HG03432 (cell line): Measurements from ENCODE around the gene SH3GL2.

Experiments used
- ATAC-seq: cut with Tn5 transposase; IDR thresholded peaks from one replicate; pipeline ENCODE4 v1.9.1; 2021; ENCODE audit warnings: mild to moderate bottlenecking, moderate library complexity; ENCODE audit not compliant: unreplicated experiment

Gene SH3GL2

GRCh38 chr9:17578911-17579793, at the start of gene SH3GL2:
SH3GL2 (plus strand) TSS chr9:17579066.
- peak; percentile 61 for ATAC-seq

- ATAC-seq: peak; percentile 91
Measured at GRCh38 chr9:17531642-17532254, 47.1 kb upstream of the SH3GL2 start.

GRCh38 chr9:17532461-17532860, 46.4 kb upstream of the SH3GL2 start:
- no peak for ATAC-seq

DNA sequence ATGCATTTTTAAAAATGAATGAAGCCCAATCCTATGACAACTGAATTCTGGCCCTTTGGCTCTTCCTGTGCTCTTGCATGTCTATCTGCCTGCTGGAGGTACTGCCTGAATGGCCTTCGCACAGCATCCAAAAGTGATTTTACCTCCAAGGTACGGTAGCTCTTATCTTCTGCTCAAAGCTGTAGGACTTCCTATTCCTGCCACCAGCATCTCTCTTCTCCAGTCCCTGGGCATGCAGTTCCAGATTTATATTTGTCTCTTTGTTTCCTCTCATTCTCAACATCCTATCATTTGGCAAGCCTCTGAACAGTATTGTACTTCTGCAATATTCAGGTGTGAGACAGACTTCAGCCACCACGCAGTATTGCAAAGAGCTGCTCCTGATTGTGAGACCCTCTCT, 43.7 kb upstream of the SH3GL2 start:
- no peak for ATAC-seq

DNA sequence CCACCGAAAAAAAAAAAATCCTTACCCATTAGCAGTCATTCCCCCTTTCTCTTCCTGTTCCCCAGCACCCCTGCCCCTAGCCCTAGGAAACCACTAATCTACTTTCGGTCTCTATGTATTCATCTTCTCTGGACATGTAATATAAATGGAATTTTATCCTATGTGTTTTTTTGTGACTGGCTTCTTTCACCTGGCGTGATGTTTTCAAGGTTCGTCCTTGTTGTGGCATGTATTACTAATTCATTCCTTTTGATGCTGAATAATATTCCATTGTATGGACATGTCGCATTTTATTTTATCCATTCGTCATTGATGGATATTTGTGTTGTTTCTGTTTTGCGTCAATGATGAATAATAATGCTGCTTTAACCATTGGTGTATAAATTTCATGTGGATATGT, 42.8 kb upstream of the SH3GL2 start:
- ATAC-seq: no peak

DNA sequence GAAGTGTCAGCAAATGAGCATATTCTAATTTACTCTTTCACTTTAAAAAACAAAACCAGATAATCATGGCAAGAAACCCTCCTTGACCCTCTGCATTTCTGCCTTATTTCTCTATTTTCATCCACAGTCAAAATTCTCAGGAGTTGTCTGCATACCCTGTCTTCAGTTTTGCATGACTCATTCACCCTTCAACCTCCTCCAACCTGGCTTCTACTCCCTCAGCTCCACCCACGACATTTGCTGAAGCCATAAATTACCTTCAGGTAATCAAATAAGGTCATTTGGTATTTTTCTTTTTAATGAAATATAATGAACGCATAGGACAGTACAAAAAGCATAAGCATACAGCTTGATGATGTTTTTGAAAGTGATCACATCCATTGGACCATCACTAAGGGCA, 27.8 kb upstream of the SH3GL2 start:
- ATAC-seq: no peak

GRCh38 chr9:17555362-17556054, 23.4 kb upstream of the SH3GL2 start:
- no peak for ATAC-seq

GRCh38 chr9:17556255-17556654, 22.6 kb upstream of the SH3GL2 start:
- no peak for ATAC-seq

DNA sequence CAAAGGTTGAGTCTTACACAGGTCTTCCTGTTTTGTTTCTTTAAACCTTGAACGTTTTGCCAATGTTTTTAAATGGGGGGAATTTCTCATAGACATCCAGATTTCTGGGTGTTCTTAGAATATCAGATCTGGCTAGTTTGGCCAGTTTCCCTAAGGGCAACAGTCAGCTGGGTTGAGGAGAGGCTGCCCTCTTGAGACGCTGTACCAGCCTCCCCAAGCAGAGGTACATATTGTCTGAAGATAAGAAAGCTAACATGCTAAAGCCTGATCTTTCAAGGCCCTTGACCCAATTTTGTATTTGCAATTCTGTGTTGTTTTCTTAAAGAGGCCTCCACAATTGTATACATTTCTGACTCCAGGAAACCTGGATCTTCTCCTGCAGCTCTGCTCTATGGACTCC, 21.9 kb upstream of the SH3GL2 start:
- no peak for ATAC-seq

GRCh38 chr9:17571825-17572224, 7.0 kb upstream of the SH3GL2 start:
- no peak for ATAC-seq

DNA sequence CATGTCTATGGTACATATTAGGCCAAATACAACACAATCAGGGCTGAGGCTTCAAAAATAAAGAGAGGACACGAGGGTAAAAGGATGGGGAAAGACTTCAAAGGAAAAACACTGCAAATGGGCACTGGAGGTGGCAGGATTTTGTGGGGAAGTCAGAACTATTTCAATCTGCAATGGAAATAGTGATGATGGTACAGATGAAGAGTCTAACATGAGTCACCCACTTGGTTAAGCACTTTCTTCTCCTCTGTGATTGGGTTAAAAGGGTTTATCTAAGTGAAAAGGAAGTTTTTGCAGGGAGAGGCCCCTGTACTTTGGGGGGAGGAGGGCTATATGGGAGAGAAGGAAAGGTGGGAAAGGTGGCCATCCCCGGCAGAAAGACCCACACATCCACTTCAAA, 4.5 kb upstream of the SH3GL2 start:
- ATAC-seq: no peak

GRCh38 chr9:17578577-17578910, 322 bp upstream of the SH3GL2 start:
- ATAC-seq: peak; percentile 18

- ATAC-seq: no peak
Measured at GRCh38 chr9:17580119-17580518, 1.3 kb downstream of the SH3GL2 start.

- ATAC-seq: no peak
Measured at GRCh38 chr9:17587113-17587512, 8.2 kb downstream of the SH3GL2 start.

- ATAC-seq: no peak
Measured at GRCh38 chr9:17588395-17588794, 9.5 kb downstream of the SH3GL2 start.

GRCh38 chr9:17588941-17589340, 10.1 kb downstream of the SH3GL2 start:
- ATAC-seq: no peak

GRCh38 chr9:17589771-17590170, 10.9 kb downstream of the SH3GL2 start:
- ATAC-seq: no peak

- no peak for ATAC-seq
Measured at GRCh38 chr9:17594961-17595360, 16.1 kb downstream of the SH3GL2 start.

GRCh38 chr9:17597977-17598376, 19.1 kb downstream of the SH3GL2 start:
- no peak for ATAC-seq

DNA sequence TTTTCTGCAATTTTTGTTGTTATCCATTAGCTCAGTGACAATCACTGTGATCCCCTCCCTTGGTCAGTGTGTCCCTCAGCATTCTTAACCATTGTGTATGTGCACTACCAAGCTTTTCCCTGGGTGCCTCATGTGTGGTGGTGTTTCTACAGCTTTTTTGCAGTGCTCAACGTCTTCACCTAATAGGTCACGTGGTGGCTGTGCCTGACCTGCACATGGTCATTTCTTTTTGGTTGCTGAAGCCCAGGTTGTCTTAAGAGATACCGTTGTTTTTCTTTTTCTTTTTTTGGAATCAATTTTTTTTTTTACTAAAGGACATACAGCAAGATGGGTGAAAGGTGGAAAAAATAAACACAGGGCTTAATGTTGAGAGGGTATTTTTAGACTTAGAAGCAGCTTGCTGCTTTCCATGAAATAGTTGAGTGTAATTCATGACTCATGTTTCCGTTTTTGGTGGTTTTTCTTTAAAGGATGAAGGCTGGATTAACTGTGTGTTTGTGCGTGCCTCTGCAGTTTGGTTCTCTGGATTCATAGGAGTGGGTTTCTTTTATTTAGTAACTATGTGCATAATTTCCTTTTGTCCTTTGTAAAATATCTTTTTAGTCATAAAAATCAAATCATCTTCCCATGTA, 22.2 kb downstream of the SH3GL2 start:
- ATAC-seq: no peak

GRCh38 chr9:17604556-17604955, 25.7 kb downstream of the SH3GL2 start:
- ATAC-seq: no peak
